Loucy (cell line): ENCODE measurements around the gene PTPRB.

Experiments
- H2AFZ ChIP-seq: fragments of 200-600 bp; sonication (generic); 2 replicates; pipeline ENCODE4 v1.6.0; 2016; ENCODE audit warnings: antibody characterized with exemption, mild to moderate bottlenecking, low read length, moderate library complexity
- H3F3A ChIP-seq: fragments of 200-600 bp; 2 replicates; pipeline ENCODE4 v1.6.0; 2016; ENCODE audit warnings: antibody characterized with exemption, low read depth, mild to moderate bottlenecking
- H3K27me3 ChIP-seq: fragments of 200-600 bp; sonication (generic); 2 replicates; pipeline ENCODE4 v1.6.1; 2014; ENCODE audit warnings: low read length, mild to moderate bottlenecking; ENCODE audit not compliant: insufficient read depth, poor library complexity, severe bottlenecking
- H3K36me3 ChIP-seq: fragments of 200-600 bp; sonication (generic); 2 replicates; pipeline ENCODE4 v1.6.1; 2016; ENCODE audit warnings: low read length; ENCODE audit not compliant: insufficient read depth
- H3K4me1 ChIP-seq: fragments of 200-600 bp; sonication (generic); 2 replicates; pipeline ENCODE4 v1.5.1; 2014; ENCODE audit warnings: low read length, mild to moderate bottlenecking; ENCODE audit not compliant: insufficient read depth, poor library complexity, severe bottlenecking
- H3K4me2 ChIP-seq: fragments of 200-600 bp; sonication (generic); 2 replicates; pipeline ENCODE4 v1.6.0; 2014; ENCODE audit warnings: antibody characterized with exemption, low read length, low read depth, mild to moderate bottlenecking; ENCODE audit not compliant: poor library complexity, severe bottlenecking
- H3K4me3 ChIP-seq: fragments of 200-600 bp; sonication (generic); 2 replicates; pipeline ENCODE4 v1.5.1; 2014; ENCODE audit warnings: low read length, mild to moderate bottlenecking, mixed read lengths; ENCODE audit not compliant: poor library complexity, severe bottlenecking
- H3K79me2 ChIP-seq: fragments of 200-600 bp; sonication (generic); 2 replicates; pipeline ENCODE4 v1.6.1; 2014; ENCODE audit warnings: low read length; ENCODE audit not compliant: insufficient read depth
- H3K9ac ChIP-seq: fragments of 200-600 bp; sonication (generic); 2 replicates; pipeline ENCODE4 v1.6.0; 2014; ENCODE audit warnings: mild to moderate bottlenecking, low read depth, low read length, moderate library complexity; ENCODE audit not compliant: poor library complexity, severe bottlenecking
- H3K9me2 ChIP-seq: fragments of 200-600 bp; sonication (generic); replicated peaks from 2 replicates; pipeline ENCODE4 v1.6.1; 2016; ENCODE audit warnings: low read depth, low read length, mixed read lengths
- H3K9me3 ChIP-seq: fragments of 200-600 bp; sonication (generic); 2 replicates; pipeline ENCODE4 v1.6.1; 2014; ENCODE audit warnings: mild to moderate bottlenecking, antibody characterized with exemption, low read length, low read depth; ENCODE audit not compliant: insufficient read depth
- H4K20me1 ChIP-seq: fragments of 200-600 bp; sonication (generic); 2 replicates; pipeline ENCODE4 v1.6.0; 2014; ENCODE audit warnings: antibody characterized with exemption, low read length, mild to moderate bottlenecking; ENCODE audit not compliant: insufficient read depth, poor library complexity, severe bottlenecking
- CTCF ChIP-seq: fragments of 200-600 bp; sonication (generic); conservative IDR thresholded peaks from 2 replicates; pipeline ENCODE4 v1.5.1; 2014; ENCODE audit warnings: mild to moderate bottlenecking, antibody characterized with exemption, low read length
- EZH2phosphoT487 ChIP-seq: fragments of 200-600 bp; IDR thresholded peaks from 2 replicates; pipeline ENCODE4 v1.6.1; 2018; ENCODE audit warnings: antibody characterized with exemption, mild to moderate bottlenecking, moderate library complexity, borderline replicate concordance

Gene PTPRB

GRCh38 chr12:70637303-70638085, at the start of gene PTPRB:
Gene PTPRB, minus strand, starts transcription at chr12:70637429. Its CDS starts 34 bp downstream, at chr12:70637395.
- Histone ChIP-seq H3K79me2 (no peaks in the 10 kb centered on the region), H3K4me3 (no peak within 1 kb of the TSS), H3K4me2 (no peak within 1 kb of the TSS), H4K20me1 (no peaks in the 10 kb centered on the region), H3K27me3 (no peaks in the 10 kb centered on the region), H3K36me3 (no peaks in the 10 kb centered on the region), H3K4me1 (peaks cover 34% of the 10 kb centered on the region), H3K9me3 (no peaks in the 10 kb centered on the region), H3K9me2 (no peaks in the 10 kb centered on the region), H3K9ac (no peak within 1 kb of the TSS), H2AFZ (no peak within 1 kb of the TSS), H3F3A (no peaks in the 10 kb centered on the region)
- TF ChIP-seq EZH2phosphoT487 = no peak
- TF ChIP-seq CTCF = no peak

DNA sequence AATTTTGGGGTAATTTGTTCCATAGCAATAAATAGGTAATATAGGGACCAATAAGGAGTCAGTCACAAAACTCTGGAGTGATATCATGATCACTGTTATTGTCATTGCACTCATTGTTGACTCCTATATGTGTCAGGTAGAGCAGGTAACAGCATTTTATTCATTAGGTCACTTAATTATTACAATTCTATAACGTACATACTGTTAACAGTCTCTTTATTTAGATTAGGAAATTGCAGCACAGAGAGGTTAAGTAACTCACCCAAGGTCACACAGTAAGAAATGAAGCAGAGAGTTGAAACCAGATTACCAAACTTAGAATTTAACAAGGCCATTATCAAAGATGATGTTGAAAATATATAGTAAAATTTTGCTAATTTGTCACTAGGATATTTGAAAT, 49.7 kb upstream of the PTPRB start:
- H4K20me1 ChIP-seq = no peaks in the 10 kb centered on the region
- no peaks in the 10 kb centered on the region for H3K27me3 ChIP-seq
- H3F3A ChIP-seq = no peaks in the 10 kb centered on the region
- H3K4me3 ChIP-seq = no peak overlapping the region
- no peaks in the 10 kb centered on the region for H3K9me3 ChIP-seq
- H2AFZ ChIP-seq = no peak overlapping the region
- TF ChIP-seq CTCF (no peak), EZH2phosphoT487 (no peak)
- H3K4me2 ChIP-seq = no peak overlapping the region
- H3K9ac ChIP-seq = no peak overlapping the region
- no peaks in the 10 kb centered on the region for H3K36me3 ChIP-seq
- H3K4me1 ChIP-seq = peaks cover 7% of the 10 kb centered on the region
- no peaks in the 10 kb centered on the region for H3K9me2 ChIP-seq
- H3K79me2 ChIP-seq = no peaks in the 10 kb centered on the region

DNA sequence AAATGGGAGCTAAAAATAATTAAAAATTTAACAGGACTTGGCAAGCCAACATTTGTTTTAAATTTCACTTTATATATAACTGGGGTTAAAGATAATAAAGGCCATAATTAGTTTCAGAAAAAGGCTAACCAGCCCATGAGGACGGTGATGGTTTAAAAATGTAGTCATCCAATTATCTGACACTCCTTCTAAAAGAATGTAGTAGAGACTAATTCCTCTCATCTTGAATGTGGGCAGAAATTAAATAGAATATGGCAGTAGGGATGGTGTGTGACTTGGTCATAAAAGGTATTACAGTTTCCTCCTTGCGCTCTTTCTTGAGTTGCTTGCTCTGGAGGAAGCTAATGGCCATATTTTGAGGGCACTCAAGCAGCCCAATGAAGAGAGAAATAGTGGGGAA, 49.1 kb upstream of the PTPRB start:
- Histone ChIP-seq H4K20me1 (no peaks in the 10 kb centered on the region), H3K27me3 (no peaks in the 10 kb centered on the region), H3K9ac (no peak overlapping the region), H2AFZ (0 out of 2 replicates have a peak overlapping the region, but pooled peaks have one; percentile 44), H3K4me3 (no peak overlapping the region), H3K36me3 (no peaks in the 10 kb centered on the region), H3K4me1 (peaks cover 7% of the 10 kb centered on the region), H3K4me2 (no peak overlapping the region), H3F3A (no peaks in the 10 kb centered on the region), H3K9me2 (no peaks in the 10 kb centered on the region), H3K9me3 (no peaks in the 10 kb centered on the region), H3K79me2 (no peaks in the 10 kb centered on the region)
- no peak for TF ChIP-seq EZH2phosphoT487
- no peak for TF ChIP-seq CTCF
